HG03060 (cell line): ENCODE results near the gene MYOD1.

ENCODE experiments used
- ATAC-seq: cut with Tn5 transposase; IDR thresholded peaks from one replicate; pipeline ENCODE4 v1.9.1; 2021; ENCODE audit warnings: low read depth, moderate number of reproducible peaks; ENCODE audit not compliant: unreplicated experiment

MYOD1 gene

DNA sequence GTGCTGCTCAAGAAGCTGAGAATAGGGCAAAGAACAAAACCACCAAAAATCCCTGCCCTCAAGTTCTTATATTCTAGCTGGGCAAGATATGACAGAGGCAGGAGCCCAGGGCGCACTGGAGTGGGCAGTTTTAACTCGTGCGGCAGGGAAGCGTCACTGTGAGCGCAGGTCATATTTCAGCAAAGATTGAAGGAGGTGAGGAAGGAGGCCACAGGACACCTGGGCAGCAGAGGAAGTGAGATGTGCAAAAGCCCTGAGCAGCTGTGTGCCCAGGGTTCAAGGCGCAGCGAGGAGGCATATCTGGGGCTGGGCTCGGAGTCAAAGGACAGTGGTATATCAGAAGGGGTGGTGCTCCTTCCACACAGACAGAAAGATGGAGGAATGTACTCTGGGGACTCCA lies 28.7 kb downstream of the MYOD1 start:
- ATAC-seq, result no peak

DNA sequence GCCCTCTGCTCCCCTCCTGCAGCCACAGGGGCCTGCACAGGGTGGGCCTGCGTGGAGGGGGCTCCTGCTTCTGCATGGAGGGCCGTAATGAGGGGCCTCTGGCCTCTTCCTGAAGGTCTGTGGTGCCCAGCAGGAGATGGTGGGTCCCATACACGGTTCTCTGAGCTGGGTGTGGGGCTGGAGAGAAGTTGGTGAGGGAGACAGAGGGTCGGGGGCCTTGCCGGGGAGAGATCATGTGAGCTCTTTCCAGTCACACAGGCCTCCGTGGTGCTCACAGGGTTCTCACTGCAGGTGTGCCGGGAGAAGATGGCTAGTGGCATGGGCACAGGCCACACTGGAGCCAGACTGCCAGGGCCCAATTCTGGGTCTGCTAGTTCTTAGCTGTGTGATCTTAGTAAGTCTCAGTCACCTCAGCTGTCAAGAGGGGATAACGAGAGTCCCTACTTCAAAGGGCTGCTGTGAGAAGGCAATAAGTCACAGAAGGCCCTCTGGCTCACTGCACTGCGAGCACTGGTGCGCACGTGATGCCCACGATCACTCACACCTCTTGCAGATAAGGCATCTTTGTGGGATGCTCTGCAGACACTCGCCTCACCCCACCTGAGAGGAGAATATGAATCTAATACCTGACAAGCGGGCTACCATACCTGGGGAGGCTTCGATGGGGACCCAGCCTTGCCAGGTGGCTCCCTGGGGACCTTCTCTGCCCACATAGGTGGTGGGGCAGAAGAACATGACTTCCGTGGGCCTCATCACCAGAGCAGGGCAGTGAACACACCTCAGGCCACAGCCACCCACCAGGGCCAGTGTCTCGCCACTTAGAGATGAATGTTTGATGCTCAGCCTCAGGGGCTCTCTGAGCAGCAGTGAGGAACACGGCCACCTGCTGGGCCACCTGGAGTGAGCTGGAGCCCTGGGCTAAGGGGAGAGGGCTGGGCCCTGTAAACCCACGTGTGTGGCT lies 29.7 kb downstream of the MYOD1 start:
- no peak for ATAC-seq

DNA sequence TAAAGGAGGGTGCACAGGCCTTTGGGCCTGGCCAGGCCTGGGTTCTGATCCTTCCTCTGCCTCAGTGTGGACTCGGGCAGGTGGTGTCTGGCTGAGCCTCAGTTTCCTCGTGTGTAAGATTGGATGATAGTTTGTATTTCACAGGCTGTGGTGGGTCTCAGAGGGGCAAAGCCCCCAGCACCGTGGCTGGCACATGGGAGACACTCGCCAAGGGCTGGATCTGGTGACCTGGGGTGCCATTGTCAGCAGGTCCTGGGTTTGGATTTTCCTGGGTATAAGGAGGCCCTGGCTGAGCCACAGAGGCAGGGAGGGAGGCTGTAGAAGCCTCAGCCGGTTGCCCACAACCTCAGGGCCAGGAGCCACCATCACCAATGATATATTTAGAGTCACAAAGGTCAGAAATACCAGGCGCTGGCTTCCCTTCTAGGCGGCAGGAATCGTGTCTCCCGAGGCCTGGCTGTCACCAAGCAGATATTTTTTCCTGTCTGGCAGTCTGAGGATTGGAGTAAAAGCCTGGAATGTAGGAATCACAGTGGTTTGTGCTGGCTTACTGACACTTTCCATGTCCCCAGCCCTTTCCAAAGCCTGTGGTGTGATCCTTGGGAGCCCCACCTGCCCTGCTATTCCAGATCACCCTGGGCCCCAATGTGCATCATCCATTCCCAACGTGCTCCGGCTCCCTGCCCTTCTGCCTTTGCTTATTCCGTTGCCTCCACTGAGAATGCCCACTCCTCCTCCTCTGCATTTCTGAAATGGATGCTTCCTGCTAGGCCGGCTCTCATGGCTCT lies 30.8 kb downstream of the MYOD1 start:
- no peak for ATAC-seq

DNA sequence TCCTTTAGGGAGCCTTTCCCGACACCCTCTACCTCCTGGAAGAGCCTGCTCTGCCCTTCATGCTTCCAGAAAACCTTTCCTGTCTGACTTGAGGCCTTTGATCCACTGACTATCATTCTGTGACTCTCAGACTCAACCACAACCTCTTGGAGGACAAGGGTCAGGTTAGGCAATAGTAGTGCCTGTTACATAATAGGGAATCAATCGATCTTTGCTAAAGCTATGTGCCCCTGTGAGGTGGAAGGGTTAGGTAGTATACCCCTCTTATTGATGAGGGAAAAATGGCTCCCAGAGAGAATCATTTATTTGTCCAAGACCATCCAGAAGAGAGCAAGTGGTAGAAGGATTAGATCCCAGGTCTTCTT lies 31.4 kb downstream of the MYOD1 start:
- no peak for ATAC-seq

DNA sequence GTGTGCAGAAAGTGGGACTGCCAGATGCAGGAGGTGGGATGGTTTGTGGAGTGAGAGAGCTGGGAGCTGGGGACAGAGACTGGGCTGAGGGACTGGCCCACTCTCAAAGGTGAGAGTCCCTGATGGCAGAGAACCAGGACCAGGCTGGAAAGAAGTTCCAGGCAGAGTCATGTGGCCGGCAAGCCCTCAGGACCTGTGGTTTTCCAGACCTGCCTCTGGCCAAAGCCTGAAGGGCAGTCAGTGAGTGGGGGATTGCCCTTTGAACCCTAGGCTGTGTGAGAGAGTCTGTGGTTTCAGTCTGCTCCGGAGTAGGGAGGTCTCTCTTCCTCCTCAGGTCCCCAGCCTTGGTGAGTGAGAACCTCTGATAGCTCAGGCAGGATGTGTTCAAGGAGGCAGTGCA lies 32.2 kb downstream of the MYOD1 start:
- ATAC-seq, result no peak

DNA sequence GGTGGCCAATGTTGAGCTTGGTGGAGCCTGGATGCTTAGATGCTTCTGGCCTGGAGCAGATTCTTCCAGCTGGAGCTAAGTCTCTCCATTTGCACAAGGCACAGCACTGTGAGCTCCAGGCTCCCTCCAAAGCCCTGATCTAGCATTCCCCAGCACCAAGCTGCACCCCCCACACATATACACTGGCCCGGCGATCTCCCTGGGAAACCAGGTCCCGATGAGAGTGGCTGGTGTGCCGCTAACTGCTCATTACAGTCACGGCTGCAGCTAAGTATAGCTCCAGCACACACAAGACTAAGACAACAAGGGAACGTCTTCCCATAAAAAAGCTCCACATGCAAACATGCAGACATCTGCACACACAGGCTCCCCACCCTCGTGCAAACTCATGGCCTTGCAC lies 32.8 kb downstream of the MYOD1 start:
- no peak for ATAC-seq

DNA sequence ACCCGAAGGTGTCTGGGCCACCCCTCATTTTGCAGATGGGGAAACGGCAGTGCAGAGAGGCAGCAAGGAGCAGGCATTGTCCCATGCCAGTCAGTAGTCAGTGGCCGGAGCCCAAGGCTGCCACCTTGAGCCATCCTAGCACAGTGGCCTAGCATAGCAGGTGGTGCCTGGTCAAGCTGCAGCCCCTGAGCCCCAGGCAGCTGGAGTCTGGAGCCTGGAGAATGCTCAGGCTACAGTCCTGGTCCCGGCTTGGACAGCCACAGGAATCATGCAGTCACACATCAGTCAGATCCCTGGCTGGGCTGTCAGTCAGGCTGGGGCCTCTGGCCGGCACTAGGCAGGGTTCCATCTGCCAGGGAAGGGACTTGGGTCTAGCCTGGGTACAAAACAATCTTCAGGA lies 33.8 kb downstream of the MYOD1 start:
- no peak for ATAC-seq

DNA sequence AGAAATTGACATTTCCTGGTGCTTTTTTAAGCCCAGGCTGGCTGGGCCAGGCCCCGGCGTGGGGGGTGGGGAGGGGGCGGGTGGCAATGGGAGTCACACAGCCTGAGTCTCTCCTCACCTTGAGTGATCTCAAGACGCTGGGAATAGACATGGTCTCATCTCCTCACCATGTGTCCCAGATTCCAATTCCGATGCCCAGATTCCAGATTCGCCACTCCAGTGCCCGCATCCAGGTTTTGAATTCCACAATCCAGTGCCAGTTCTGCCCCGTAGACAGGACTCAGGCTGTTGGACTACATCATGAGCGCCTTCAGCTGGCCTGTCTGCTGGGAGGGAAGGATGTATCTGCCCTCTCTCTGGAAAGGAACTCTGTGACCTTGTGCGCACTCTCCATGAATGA lies 34.3 kb downstream of the MYOD1 start:
- no peak for ATAC-seq

DNA sequence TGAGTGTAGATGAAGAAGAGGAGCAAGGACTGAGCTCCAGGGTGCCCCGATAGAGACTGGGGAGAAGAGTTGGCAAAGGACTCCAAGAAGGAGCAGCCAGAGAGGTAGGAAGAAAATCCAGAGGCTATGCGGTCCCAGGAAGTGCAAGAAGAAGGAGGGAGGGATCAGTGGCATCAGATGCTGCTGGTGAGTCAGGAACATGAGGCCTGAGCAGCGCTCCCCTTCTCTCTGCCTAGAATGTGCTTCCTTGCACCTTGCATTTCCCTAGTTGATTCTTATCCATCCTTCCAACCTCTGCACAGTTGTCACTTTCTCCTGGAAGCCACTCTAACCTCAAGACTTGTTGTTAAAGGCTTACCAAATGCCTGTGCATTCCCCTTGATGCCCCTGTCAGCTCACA lies 36.5 kb downstream of the MYOD1 start:
- no peak for ATAC-seq

DNA sequence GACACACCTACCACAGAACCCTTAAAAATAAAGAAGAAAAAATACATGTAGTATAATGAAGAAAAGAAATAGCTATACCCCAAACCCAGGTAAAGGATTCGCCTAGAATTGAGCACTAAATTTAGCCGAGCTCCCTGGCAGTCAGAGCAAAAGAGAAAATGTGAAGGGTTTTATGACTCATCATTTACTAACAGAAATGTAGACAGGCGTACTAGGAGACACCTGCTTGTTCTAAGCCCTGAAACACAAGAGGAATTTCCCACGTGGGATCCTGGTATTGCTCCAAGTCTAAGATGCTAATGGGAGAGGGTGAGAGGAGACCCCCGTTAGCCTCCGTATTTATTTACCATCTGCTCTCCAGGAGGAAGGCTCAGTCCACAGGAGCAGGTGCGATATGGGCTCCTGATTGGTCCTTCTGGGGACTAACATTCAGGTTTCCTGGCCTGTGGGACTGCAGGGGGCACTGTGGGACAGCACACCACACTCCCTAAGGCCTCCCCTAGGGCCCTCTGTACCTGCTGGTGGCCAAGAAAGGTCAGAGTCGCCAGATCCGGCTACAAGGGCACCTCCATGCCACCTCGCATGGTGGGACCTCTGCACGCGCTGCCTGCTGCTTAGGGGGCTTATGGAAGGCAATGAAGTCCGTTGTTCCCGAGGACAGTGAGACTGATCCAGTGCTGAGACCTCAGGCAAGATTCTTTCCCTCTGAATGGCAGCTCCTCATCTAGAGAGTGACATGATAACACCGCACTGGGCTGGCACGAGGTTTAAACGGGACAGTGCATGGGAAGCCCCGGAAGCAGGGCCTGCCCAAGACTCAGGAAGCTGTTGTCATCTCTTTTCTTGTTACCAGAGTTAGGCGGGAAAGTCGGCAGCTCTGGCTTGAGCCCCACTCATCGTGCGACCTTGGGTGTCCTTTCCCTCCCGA lies 41.0 kb downstream of the MYOD1 start:
- peak; percentile 67 for ATAC-seq

DNA sequence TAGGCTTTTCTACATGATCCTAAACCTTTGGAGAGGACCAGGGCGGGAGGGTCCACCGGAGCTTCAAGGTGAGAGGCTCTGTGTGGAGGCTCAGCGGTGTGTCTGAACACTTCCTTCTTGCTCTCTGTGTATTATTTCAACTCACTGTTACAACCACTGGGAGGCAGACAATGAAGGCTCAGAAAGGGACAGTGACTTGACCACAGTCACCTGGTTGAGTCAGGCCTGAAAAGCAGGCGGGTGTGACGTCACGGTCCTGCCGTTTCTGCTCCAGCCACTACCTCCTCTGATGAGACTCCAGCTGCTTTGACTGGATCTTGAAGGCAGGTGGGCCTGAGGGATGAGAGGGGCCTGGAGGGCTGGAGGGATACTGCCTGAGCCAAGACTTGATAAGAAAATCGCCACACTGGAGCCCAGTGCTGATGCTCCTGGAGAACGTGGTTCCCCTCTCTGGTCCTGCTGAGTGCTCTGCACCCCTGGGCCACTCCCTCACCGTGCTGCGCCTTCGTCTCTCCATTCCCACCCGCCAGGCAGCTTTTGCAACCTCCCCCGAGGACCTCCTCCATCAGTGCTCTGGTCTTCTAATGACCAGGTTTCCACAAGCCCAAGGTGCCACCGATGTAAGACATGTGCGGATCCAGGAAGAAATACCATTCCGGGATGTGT lies 43.1 kb downstream of the MYOD1 start:
- ATAC-seq, result no peak

DNA sequence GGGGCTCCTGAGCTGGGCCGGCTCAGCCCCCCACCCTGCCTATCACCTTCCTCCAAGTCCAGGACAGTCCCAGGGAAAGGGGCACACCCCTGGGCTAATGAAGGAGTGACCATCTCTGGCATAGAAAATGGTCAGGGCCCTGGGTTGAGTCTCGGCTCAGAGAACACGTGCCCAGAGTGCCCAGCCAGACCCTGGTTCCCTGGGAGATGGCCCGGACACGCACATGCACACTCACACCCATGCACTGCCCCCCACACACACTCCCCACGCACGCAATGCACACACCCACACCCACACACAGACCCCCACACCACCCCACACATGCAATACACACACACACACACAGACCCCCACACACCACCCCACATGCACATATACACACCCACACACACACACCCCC lies 43.9 kb downstream of the MYOD1 start:
- no peak for ATAC-seq

DNA sequence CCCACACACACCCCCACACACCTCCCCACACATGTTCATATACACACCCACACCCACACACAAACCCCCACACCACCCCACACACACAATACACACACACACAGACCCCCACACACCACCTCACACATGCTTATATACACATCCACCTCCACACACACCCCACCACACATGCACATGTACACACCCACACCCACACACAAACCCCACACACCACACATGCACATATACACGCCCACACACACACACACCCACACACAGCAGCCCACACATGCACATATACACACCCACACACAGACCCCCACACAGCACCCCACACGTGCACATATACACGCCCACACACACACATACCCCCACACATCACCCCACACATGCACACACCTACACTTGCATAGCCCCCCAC lies 44.3 kb downstream of the MYOD1 start:
- ATAC-seq, result no peak

DNA sequence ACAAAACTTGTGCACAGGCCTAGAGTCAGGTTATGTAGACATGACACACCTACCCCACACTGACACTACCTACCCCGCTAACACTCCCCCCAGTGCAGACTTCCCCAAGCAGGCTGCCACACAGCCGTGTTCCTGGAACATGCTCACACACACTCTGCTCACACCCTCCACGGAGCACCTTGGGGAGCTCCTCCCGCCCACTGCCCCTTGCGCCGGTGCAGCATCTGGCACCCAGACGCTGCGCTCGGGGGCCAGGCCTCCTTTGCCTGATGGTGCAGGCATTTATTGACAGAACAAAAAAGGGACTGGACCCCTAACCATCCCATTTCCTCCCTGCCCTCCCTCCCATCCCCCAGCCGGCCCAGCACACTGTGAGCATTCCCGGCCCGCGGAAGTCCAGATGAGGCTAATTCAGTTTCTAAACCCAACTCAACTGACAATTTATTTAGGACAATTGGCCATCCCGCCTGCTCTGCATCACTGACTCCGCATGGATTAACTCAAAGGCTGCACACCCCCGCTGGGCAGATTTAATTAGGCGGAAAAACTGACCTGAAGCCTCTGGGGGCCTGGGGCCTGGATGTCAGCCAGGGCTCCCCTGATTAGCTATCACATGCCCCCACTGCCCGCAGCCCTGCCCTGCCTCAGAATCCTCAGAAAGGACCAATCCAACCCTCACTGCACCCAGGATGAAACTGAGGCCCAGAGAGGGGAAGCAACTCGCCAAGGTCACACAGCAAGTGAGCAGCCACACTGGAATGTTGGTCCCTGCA lies 45.3 kb downstream of the MYOD1 start:
- no peak for ATAC-seq

DNA sequence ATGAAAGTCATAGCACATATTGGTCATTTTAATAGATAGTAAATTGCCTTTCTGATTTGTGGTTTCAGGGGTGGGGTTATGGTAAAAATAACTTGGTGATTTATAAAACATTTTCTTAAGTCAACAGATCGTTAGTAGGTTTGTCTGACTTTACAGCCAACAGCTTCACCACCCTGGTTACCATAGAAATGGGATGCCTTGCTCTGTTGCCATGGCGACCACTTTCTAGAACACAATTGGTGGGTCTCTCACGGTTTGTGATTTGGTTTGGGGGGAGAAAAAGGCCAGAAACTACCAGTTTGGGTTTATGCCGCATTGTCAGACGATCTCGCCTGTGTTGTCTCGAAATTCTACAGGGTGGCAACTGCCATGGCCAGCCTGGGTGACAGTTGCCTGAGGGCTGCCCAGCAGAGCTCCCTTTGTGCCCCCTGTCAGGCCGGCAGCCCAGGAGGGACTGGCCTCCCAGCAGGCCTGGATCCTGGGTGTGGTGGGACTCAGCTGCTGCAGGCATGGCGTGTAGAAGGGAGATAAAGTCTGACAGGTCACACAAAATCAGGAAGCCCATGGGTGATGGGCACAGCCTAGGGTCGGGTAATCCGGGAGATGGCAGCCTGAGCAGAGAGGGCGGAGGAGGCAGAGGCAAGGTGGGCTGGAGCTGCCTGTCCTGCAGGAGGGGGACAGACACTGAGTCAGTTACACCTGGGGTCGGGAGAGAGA lies 46.1 kb downstream of the MYOD1 start:
- no peak for ATAC-seq

DNA sequence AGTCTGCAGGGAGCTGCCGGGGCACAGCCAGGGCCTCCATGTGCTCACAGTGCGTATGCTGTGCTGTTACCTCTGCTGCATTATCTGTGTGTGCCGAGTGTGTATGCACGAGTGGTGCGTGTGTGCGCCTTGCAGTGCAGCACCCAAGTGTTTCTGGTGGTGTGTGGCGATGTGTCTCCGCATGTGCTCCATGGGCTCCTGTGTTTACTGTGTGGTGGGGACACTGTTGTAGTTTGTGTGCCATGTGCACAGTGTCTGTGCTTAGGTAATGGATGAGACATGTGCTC lies 46.6 kb downstream of the MYOD1 start:
- no peak for ATAC-seq

DNA sequence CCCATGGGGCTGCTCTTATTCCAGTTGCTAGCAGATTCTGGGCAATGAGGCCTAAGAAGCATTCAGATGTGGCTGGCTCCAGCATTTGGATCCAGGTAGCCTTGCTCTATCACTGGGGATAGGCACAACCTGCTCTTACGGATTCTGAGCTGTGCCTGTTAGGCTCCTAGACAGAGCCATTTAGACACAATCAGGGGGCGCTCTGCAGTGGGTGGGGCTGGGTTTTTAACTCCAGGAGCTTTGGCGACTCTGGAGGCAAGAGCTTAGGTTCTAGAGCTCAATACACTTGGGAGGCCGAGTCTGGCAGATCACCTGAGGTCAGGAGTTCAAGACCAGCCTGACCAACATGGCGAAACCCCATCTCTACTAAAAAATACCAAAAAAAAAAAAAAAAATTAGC lies 47.2 kb downstream of the MYOD1 start:
- ATAC-seq, result no peak

DNA sequence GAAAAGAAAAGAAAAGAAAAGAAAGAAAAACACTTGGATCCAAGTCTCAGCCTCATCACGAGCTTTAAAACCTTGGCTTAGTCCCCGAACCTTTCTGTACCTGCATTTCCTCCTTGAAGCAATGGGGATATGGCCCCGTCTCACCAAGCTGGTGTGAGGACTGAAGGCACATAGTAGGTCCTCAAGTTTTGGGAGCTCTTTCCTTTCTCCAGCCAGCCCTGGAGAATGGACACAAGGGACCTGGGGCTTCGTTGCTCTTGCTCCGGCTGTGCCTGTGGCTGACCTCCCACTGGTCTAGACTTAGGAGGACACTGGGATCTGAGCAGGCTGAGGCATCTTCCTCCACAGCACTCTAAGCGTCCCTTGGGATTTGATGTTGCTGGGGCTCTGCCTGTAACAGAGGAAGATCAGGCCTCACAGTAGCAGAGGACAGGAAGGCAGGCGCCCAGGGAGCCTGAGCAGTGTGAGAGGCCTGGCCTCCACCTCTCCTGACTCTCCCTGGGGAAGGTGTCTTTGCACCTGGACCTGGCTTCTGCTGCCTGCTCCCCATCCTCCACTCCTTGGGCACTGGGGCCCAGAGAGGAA lies 48.0 kb downstream of the MYOD1 start:
- no peak for ATAC-seq

DNA sequence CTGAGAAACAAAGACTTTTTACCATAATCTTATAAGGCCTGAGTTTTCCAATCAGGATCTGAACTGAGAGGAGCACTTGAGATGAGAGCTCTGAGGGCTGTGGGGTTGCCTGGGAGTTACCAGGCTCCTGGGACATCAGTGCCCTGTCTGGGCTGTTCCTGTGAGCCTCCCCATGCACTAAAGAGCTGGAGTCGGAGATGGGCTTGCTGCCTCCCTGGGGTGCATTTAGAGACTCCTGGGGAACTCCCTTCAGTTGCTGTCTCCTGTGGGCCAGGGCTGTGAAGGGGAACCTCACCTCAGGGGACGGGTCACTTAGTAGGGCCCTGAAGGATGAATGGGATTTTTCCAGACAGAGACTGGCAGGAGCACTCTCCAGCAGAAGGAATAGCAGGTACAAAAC lies 48.5 kb downstream of the MYOD1 start:
- no peak for ATAC-seq
